Measurements from ENCODE around the gene RGL1.

Gene RGL1

DNA sequence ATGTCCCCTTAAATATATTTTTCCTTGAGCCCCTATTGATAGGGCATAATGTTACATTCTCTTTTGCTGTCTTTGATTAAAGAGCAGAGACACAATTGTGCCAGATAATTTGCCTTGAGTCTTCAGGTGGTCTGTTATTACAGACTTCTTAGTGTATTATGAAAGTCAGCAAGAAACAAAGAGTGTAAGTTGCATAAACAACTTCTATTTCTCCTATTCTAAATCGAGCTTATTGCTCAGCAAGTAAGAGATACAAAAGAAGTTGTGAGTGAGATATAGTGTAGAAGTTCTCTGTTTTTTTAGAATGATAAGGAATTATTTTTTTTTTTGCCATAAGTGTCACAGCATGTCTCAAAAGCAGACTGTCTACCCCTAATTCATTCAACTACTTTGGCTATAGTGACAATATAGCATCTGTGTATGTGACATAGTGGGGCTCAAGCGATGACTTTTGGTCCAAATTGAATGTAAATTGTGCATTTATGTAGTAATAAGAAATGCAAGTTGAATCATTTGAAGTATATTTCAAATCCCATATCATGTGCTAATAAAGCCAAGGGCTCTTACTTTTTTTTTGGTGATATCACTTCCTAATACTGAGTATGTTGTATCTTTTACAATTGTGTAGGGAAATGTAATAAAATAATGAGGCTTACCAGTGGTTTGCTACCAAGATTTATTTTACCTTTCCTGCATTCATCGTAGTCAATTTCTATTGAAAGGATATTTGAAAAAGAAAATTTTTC, 81.3 kb downstream of the RGL1 start:
- H3K4me3 ChIP-seq (ENCODE audit: low read depth, low read length, poor library complexity, severe bottlenecking) = no peak overlapping the region
- H3K36me3 ChIP-seq (ENCODE audit: insufficient read depth, low read length) = no peaks in the 10 kb centered on the region
- H3K4me2 ChIP-seq (ENCODE audit: low read length) = no peak overlapping the region
- H4K20me1 ChIP-seq (ENCODE audit: insufficient read depth, low read length) = no peaks in the 10 kb centered on the region
- no peaks in the 10 kb centered on the region for H3F3A ChIP-seq (ENCODE audit: insufficient read depth, low read length)
- no peak overlapping the region for H3K27ac ChIP-seq (ENCODE audit: low read depth, low read length, poor library complexity, severe bottlenecking)
- H2AFZ ChIP-seq (ENCODE audit: low read length) = no peak overlapping the region
- H3K79me2 ChIP-seq (ENCODE audit: insufficient read depth, low read length) = no peaks in the 10 kb centered on the region
- H3K9me3 ChIP-seq (ENCODE audit: low read length) = no peaks in the 10 kb centered on the region
- H3K4me1 ChIP-seq (ENCODE audit: insufficient read depth, low read length, severe bottlenecking) = no peaks in the 10 kb centered on the region
- no peak for TF ChIP-seq CTCF (IDR thresholded peaks at IDR 0.05; ENCODE audit: low read length)
- TF ChIP-seq EZH2 (IDR thresholded peaks at IDR 0.05; ENCODE audit: borderline replicate concordance, low read length) = no peak
- no peaks in the 10 kb centered on the region for H3K27me3 ChIP-seq (ENCODE audit: insufficient read depth, low read length)
- no peak overlapping the region for H3K9ac ChIP-seq (ENCODE audit: low read length)
- H3K9me2 ChIP-seq (ENCODE audit: low read depth, low read length) = no peaks in the 10 kb centered on the region

DNA sequence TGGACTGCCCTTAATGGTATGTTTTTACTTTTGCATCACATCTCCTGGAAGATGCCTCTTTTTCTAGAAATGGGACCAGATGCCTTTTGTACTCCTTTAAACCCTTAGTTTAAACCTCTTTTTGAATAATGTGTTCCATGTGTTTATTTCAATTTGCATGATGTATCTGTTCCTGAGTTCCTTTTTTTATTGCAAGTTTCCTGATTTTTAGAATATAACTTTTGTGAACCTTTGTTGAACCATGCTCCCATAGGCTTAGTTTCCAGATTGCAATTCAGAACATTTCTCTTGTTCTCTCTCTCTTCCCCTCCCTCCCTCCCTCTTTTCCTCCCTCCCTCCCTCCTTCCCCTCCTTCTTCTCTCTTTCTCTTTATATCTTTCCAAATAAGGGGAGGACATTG, 81.9 kb downstream of the RGL1 start:
- H2AFZ ChIP-seq (ENCODE audit: low read length) = no peak overlapping the region
- H3K36me3 ChIP-seq (ENCODE audit: insufficient read depth, low read length) = no peaks in the 10 kb centered on the region
- no peak overlapping the region for H3K4me2 ChIP-seq (ENCODE audit: low read length)
- no peaks in the 10 kb centered on the region for H3K27me3 ChIP-seq (ENCODE audit: insufficient read depth, low read length)
- H3K9me3 ChIP-seq (ENCODE audit: low read length) = no peaks in the 10 kb centered on the region
- H3F3A ChIP-seq (ENCODE audit: insufficient read depth, low read length) = no peaks in the 10 kb centered on the region
- no peaks in the 10 kb centered on the region for H4K20me1 ChIP-seq (ENCODE audit: insufficient read depth, low read length)
- TF ChIP-seq CTCF (IDR thresholded peaks at IDR 0.05; ENCODE audit: low read length) (no peak), EZH2 (IDR thresholded peaks at IDR 0.05; ENCODE audit: borderline replicate concordance, low read length) (no peak)
- H3K9me2 ChIP-seq (ENCODE audit: low read depth, low read length) = no peaks in the 10 kb centered on the region
- H3K9ac ChIP-seq (ENCODE audit: low read length) = no peak overlapping the region
- no peak overlapping the region for H3K4me3 ChIP-seq (ENCODE audit: low read depth, low read length, poor library complexity, severe bottlenecking)
- H3K4me1 ChIP-seq (ENCODE audit: insufficient read depth, low read length, severe bottlenecking) = no peaks in the 10 kb centered on the region
- H3K79me2 ChIP-seq (ENCODE audit: insufficient read depth, low read length) = no peaks in the 10 kb centered on the region
- H3K27ac ChIP-seq (ENCODE audit: low read depth, low read length, poor library complexity, severe bottlenecking) = no peak overlapping the region

DNA sequence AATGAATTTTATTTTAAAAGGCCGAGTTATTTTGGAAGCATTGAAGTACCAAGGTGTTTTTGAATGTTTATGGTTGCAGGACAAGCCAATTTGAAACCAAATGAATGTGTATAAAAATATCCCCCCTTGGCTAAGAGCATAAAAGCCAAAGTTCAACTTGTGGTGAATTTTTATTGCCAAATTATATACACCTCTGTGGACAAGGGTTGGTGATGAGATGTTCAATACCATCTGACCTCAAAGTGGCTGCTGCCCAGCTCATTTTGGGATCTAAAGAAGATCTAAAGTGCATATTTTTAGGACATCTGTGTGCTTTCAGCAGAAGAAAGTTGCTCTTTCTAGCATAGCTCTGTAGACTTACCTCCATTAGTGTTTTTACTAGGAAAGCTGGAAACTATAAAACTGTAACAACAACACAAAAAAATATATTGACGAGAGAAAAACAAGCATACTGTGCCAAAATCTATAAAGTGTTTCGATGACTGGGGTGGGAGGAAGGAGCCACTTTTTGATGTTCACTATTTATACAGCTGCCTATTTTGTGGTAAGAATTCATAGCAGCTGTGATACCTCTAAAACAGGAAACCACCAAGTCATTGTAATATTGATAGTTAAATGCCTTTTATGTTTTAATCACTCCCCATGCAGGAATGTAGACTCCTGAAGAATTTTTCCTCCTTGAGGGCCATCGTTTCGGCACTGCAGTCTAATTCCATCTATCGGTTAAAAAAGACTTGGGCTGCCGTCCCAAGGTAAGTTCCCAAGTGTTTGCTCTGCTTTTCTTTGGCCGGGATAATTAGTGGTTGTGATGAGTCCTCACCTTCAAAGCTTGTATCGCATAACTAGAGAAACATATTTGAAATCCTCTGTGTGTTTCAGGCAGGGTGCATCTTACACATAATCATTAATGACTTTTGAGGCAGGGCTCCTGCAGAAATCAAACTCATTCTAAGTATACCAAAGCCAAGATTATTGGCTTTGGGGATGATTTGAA, 83.2 kb downstream of the RGL1 start:
- H3K79me2 ChIP-seq (ENCODE audit: insufficient read depth, low read length) = no peaks in the 10 kb centered on the region
- H3K4me3 ChIP-seq (ENCODE audit: low read depth, low read length, poor library complexity, severe bottlenecking) = no peak overlapping the region
- no peaks in the 10 kb centered on the region for H3F3A ChIP-seq (ENCODE audit: insufficient read depth, low read length)
- no peaks in the 10 kb centered on the region for H3K9me3 ChIP-seq (ENCODE audit: low read length)
- no peak overlapping the region for H3K27ac ChIP-seq (ENCODE audit: low read depth, low read length, poor library complexity, severe bottlenecking)
- H3K9me2 ChIP-seq (ENCODE audit: low read depth, low read length) = no peaks in the 10 kb centered on the region
- H2AFZ ChIP-seq (ENCODE audit: low read length) = no peak overlapping the region
- no peaks in the 10 kb centered on the region for H3K4me1 ChIP-seq (ENCODE audit: insufficient read depth, low read length, severe bottlenecking)
- no peaks in the 10 kb centered on the region for H3K27me3 ChIP-seq (ENCODE audit: insufficient read depth, low read length)
- no peak overlapping the region for H3K4me2 ChIP-seq (ENCODE audit: low read length)
- no peaks in the 10 kb centered on the region for H4K20me1 ChIP-seq (ENCODE audit: insufficient read depth, low read length)
- TF ChIP-seq EZH2 (IDR thresholded peaks at IDR 0.05; ENCODE audit: borderline replicate concordance, low read length) (no peak), CTCF (IDR thresholded peaks at IDR 0.05; ENCODE audit: low read length) (no peak)
- H3K9ac ChIP-seq (ENCODE audit: low read length) = no peak overlapping the region
- no peaks in the 10 kb centered on the region for H3K36me3 ChIP-seq (ENCODE audit: insufficient read depth, low read length)
